ENCODE results near the gene PTPRU.
"Not testable (repeated sequence)": the region's sequence is repeated elsewhere in the genome, so short reads cannot be mapped to it uniquely, and the experiment has no call there.

PTPRU gene

DNA sequence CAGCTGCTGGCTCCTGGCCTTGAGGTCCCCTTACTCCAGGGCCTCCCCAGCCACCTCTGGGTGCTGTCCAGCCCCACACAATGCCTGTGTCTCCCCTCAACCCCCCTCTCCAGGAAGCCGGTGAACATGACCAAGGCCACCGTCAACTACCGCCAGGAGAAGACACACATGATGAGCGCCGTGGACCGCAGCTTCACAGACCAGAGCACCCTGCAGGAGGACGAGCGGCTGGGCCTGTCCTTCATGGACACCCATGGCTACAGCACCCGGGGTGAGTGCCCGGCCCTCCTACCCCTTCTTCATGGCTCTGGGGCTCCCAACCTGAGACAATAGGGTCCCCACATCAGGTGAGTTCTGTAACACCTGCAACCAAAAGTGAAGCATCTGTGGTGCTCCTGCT lies 55.4 kb downstream of the PTPRU start:
- H3K4me3 ChIP-seq (ENCODE audit: low read depth, low read length) = no peak overlapping the region
- no peak overlapping the region for H3K9ac ChIP-seq (ENCODE audit: low read depth, low read length)
- no peaks in the 10 kb centered on the region for H3K27me3 ChIP-seq (ENCODE audit: control insufficient read depth, insufficient read depth, low read length)
- no peak overlapping the region for H3K27ac ChIP-seq (ENCODE audit: low read depth, low read length)
- H3K36me3 ChIP-seq (ENCODE audit: control insufficient read depth, insufficient read depth, low read length) = peaks cover 9% of the 10 kb centered on the region
- no peaks in the 10 kb centered on the region for H3K9me3 ChIP-seq (ENCODE audit: control insufficient read depth, insufficient read depth, low read length)
- H3K4me1 ChIP-seq (ENCODE audit: control insufficient read depth, insufficient read depth, low read length) = no peaks in the 10 kb centered on the region

DNA sequence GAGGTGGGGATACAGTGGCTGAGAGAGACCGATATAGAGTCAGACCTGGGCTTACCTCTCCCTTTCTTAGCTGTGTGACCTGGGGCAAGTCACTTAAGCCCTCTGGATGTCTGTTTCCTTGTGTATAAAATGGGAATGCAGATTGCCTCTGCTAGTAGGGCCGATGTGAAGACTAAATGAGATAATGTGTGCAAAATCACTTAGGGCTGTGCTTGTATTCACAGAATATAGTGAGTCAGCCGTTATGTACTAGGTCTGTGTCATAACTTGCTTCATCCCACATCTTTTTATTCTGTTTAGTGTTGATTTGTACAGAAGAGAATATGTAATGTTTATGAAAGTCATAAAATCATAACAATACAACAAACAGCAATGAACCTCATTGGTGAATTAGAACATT lies 56.0 kb downstream of the PTPRU start:
- H3K27ac ChIP-seq (ENCODE audit: low read depth, low read length) = no peak overlapping the region
- no peak overlapping the region for H3K9ac ChIP-seq (ENCODE audit: low read depth, low read length)
- no peaks in the 10 kb centered on the region for H3K27me3 ChIP-seq (ENCODE audit: control insufficient read depth, insufficient read depth, low read length)
- H3K36me3 ChIP-seq (ENCODE audit: control insufficient read depth, insufficient read depth, low read length) = peaks cover 9% of the 10 kb centered on the region
- no peaks in the 10 kb centered on the region for H3K4me1 ChIP-seq (ENCODE audit: control insufficient read depth, insufficient read depth, low read length)
- H3K4me3 ChIP-seq (ENCODE audit: low read depth, low read length) = no peak overlapping the region
- H3K9me3 ChIP-seq (ENCODE audit: control insufficient read depth, insufficient read depth, low read length) = no peaks in the 10 kb centered on the region

DNA sequence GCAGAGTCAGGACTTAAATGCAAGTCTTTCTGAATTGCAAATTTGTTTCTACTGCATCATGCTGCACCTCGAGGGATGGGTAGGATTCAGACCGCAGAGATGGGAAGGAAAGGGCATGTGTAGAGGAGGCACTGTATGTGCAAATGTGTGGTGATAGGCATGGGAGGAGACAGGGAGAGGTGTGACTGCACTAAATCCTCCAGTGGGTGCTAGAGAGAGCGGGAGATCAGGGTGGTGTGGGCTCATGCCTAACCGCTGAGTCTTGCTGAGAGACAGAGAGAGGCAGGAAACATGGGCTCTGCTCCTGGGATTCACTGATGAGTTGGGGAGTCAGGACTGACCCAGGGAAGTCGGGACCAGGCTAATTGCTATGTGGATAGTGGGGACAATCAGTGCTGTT lies 61.1 kb downstream of the PTPRU start:
- peaks cover 21% of the 10 kb centered on the region for H3K36me3 ChIP-seq (ENCODE audit: control insufficient read depth, insufficient read depth, low read length)
- no peaks in the 10 kb centered on the region for H3K4me1 ChIP-seq (ENCODE audit: control insufficient read depth, insufficient read depth, low read length)
- H3K9ac ChIP-seq (ENCODE audit: low read depth, low read length) = no peak overlapping the region
- no peak overlapping the region for H3K27ac ChIP-seq (ENCODE audit: low read depth, low read length)
- H3K4me3 ChIP-seq (ENCODE audit: low read depth, low read length) = no peak overlapping the region
- H3K9me3 ChIP-seq (ENCODE audit: control insufficient read depth, insufficient read depth, low read length) = no peaks in the 10 kb centered on the region
- H3K27me3 ChIP-seq (ENCODE audit: control insufficient read depth, insufficient read depth, low read length) = no peaks in the 10 kb centered on the region

DNA sequence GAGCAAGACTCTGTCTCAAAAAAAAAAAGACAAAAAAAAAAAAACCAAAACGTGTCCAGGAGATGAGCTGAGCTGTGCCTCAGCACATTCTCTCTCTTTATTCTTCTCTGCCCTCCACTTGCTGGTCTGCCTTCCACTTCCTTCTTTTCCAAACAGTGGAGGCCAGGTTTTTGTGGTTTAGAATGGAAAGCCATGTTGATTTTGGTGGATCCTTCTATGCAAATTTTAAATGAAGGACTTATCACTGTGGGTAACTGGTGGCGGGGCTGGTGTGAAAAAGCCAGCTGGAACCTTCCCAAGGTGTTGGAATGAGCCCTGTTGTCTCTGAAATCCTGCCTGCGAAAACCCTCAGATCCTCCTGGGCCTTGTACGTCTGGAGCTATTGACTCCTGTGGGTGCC lies 61.9 kb downstream of the PTPRU start:
- Histone ChIP-seq H3K9me3 (ENCODE audit: control insufficient read depth, insufficient read depth, low read length) (no peaks in the 10 kb centered on the region), H3K4me1 (ENCODE audit: control insufficient read depth, insufficient read depth, low read length) (no peaks in the 10 kb centered on the region), H3K27ac (ENCODE audit: low read depth, low read length) (no peak overlapping the region), H3K4me3 (ENCODE audit: low read depth, low read length) (no peak overlapping the region), H3K36me3 (ENCODE audit: control insufficient read depth, insufficient read depth, low read length) (peaks cover 20% of the 10 kb centered on the region), H3K27me3 (ENCODE audit: control insufficient read depth, insufficient read depth, low read length) (no peaks in the 10 kb centered on the region), H3K9ac (ENCODE audit: low read depth, low read length) (no peak overlapping the region)

DNA sequence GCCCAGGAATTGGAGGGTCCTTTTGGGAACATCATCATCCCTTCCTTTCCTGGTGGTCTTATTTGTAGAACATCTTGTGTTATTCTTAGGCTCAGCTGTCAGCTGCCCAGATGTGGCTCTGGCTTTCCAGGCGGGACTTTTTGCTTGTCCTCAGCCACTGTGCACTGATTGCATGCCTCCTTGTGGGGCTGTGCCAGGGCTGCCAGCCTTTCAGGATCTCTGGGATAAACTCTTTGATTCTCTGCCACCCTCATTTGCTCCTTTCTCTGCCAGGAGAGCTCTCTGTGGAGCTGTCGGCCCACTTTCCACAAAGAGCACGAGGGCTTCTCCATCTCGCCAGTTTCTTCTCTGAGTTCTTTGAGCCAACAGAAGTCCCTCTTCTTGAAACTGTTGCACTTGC lies 63.1 kb downstream of the PTPRU start:
- H3K36me3 ChIP-seq (ENCODE audit: control insufficient read depth, insufficient read depth, low read length) = peaks cover 25% of the 10 kb centered on the region
- H3K9ac ChIP-seq (ENCODE audit: low read depth, low read length) = no peak overlapping the region
- no peaks in the 10 kb centered on the region for H3K4me1 ChIP-seq (ENCODE audit: control insufficient read depth, insufficient read depth, low read length)
- no peak overlapping the region for H3K27ac ChIP-seq (ENCODE audit: low read depth, low read length)
- no peaks in the 10 kb centered on the region for H3K9me3 ChIP-seq (ENCODE audit: control insufficient read depth, insufficient read depth, low read length)
- no peaks in the 10 kb centered on the region for H3K27me3 ChIP-seq (ENCODE audit: control insufficient read depth, insufficient read depth, low read length)
- H3K4me3 ChIP-seq (ENCODE audit: low read depth, low read length) = no peak overlapping the region

DNA sequence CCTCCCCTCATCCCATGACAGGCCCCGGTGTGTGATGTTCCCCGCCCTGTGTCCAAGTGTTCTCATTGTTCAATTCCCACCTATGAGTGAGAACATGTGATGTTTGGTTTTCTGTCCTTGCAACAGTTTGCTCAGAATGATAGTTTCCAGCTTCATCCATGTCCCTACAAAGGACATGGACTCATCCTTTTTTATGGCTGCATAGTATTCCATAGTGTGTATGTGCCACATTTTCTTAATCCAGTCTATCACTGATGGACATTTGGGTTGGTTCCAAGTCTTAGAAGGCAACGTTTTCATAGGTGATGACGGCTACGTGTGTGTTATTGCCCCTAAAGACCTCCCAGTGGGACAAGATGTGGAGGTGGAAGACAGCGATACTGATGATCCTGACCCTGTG lies 65.4 kb downstream of the PTPRU start:
- H3K27me3 ChIP-seq (ENCODE audit: control insufficient read depth, insufficient read depth, low read length); H3K27ac ChIP-seq (ENCODE audit: low read depth, low read length); H3K4me1 ChIP-seq (ENCODE audit: control insufficient read depth, insufficient read depth, low read length); H3K9ac ChIP-seq (ENCODE audit: low read depth, low read length); H3K4me3 ChIP-seq (ENCODE audit: low read depth, low read length); H3K9me3 ChIP-seq (ENCODE audit: control insufficient read depth, insufficient read depth, low read length): not testable (repeated sequence)
- H3K36me3 ChIP-seq (ENCODE audit: control insufficient read depth, insufficient read depth, low read length) = peaks cover 38% of the 10 kb centered on the region

DNA sequence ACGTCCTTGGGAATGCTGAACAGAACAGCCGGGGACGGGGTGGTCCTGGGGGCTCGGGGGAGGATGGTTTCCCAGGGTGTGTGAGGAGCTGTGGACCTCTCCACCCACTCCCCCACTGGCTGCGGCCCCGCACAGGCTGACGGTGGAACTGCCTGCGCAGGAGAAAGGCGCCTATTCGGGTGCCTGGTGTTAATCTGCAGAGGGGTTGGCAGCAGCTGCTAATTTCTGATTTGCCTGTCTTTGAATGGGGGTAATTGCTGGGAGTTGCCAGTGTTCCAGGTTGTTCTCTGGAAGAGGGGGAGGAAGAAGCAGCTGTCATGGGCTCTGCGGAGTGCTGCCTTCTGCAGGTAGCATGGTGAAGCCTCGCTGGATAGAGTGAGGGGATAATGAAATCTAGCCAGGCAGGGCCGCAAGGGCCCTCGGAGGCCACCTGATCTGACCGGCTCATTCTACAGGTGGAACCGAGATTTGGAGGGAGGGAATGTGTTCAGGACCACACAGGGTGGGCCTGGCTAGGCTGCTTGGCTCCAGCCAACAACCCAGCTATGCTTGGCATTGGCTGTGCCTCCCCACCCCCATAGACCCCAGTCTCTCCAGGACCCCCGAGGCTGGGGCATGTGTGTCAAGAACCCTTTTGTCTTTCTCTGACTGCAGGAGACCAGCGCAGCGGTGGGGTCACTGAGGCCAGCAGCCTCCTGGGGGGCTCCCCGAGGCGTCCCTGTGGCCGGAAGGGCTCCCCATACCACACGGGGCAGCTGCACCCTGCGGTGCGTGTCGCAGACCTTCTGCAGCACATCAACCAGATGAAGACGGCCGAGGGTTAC lies 67.1 kb downstream of the PTPRU start:
- no peaks in the 10 kb centered on the region for H3K9me3 ChIP-seq (ENCODE audit: control insufficient read depth, insufficient read depth, low read length)
- H3K27ac ChIP-seq (ENCODE audit: low read depth, low read length) = no peak overlapping the region
- no peak overlapping the region for H3K9ac ChIP-seq (ENCODE audit: low read depth, low read length)
- peaks cover 38% of the 10 kb centered on the region for H3K36me3 ChIP-seq (ENCODE audit: control insufficient read depth, insufficient read depth, low read length)
- H3K27me3 ChIP-seq (ENCODE audit: control insufficient read depth, insufficient read depth, low read length) = no peaks in the 10 kb centered on the region
- no peaks in the 10 kb centered on the region for H3K4me1 ChIP-seq (ENCODE audit: control insufficient read depth, insufficient read depth, low read length)
- no peak overlapping the region for H3K4me3 ChIP-seq (ENCODE audit: low read depth, low read length)

DNA sequence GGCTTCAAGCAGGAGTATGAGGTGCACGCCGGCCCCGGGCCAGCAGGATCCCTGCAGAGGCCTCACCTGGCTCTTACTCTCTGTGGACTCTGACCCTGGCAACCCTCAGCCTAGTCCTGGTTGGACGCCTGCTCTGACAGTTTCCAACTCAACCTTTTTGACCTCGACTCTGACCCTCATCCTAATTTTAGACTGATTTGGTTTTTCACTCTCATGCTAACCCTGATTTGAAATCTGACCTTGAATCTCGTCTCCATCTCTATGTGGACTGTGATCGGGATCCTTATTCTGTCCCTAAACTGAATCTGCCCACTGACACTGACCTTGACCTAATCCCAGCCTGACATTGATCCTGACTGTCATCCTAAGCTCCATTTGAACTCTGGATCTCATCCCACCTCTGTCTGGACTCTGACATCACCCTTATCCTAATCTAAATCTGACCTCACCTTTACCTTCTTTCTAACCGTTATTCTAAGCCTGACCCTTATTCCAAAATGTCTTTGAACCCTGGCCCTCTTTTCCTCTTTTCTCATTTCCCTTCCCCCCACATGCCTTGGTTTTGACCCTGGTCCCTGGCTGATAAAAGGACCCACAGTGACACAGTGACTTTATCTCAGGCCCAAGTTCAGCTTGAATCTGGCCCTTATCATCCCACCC lies 67.8 kb downstream of the PTPRU start:
- H3K9ac ChIP-seq (ENCODE audit: low read depth, low read length) = no peak overlapping the region
- no peaks in the 10 kb centered on the region for H3K27me3 ChIP-seq (ENCODE audit: control insufficient read depth, insufficient read depth, low read length)
- peaks cover 36% of the 10 kb centered on the region for H3K36me3 ChIP-seq (ENCODE audit: control insufficient read depth, insufficient read depth, low read length)
- H3K27ac ChIP-seq (ENCODE audit: low read depth, low read length) = no peak overlapping the region
- no peaks in the 10 kb centered on the region for H3K4me1 ChIP-seq (ENCODE audit: control insufficient read depth, insufficient read depth, low read length)
- no peaks in the 10 kb centered on the region for H3K9me3 ChIP-seq (ENCODE audit: control insufficient read depth, insufficient read depth, low read length)
- H3K4me3 ChIP-seq (ENCODE audit: low read depth, low read length) = no peak overlapping the region

DNA sequence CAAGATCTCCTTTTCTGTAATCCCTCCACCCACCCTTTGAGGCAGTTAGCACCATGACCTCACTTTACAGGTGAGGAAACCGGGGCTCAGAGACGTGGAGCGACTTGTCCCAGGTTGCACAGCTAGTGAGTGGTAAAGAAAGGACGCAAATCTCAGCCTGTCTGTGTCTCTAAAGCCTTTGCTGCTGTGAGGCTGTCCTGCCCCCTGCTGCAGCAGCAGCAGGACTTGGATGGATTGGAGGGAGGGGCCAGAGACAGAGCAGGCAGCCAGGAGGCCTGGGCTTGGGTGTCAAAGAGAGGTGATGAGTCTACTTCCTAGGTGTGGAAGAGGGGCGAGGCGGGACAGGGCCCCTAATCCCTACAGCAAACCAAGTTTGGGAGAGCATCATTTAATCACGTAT lies 69.6 kb downstream of the PTPRU start:
- Histone ChIP-seq H3K4me1 (ENCODE audit: control insufficient read depth, insufficient read depth, low read length) (no peaks in the 10 kb centered on the region), H3K4me3 (ENCODE audit: low read depth, low read length) (no peak overlapping the region), H3K27ac (ENCODE audit: low read depth, low read length) (no peak overlapping the region), H3K36me3 (ENCODE audit: control insufficient read depth, insufficient read depth, low read length) (peaks cover 22% of the 10 kb centered on the region), H3K27me3 (ENCODE audit: control insufficient read depth, insufficient read depth, low read length) (no peaks in the 10 kb centered on the region), H3K9ac (ENCODE audit: low read depth, low read length) (no peak overlapping the region), H3K9me3 (ENCODE audit: control insufficient read depth, insufficient read depth, low read length) (no peaks in the 10 kb centered on the region)

DNA sequence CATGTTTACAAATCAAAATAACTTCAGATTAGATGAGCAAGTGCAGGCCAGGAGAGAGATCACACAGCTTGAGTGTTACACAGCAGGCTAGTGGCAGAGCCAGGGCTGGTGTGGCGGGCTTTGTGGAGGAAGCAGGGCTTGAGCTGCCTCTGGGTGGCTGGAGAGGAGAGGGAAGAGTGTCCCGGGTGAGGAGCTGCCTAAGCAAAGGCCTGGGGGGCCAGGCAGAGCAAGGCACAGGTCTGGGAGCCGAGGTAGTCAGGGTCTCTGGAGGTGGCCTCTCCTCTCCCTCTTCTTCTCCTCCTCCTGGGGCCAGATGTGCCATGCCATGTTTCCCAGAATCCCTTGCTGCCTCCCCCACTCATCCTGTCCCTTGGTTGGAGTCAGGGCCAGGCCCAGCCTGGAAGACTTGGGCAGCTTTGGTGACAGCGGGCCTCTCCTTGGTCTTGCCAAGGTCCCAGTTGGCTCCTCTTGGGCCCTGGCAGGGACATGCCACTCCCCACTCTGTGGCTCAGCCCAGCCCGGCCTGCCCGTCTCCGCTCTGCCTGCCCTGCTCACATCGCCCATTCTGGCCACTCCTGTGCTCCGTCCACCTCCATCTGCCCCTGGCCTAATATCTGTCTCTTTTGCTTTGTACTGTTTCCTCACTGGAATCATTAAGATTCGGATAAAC lies 70.3 kb downstream of the PTPRU start:
- Histone ChIP-seq H3K9me3 (ENCODE audit: control insufficient read depth, insufficient read depth, low read length) (no peaks in the 10 kb centered on the region), H3K4me3 (ENCODE audit: low read depth, low read length) (no peak overlapping the region), H3K4me1 (ENCODE audit: control insufficient read depth, insufficient read depth, low read length) (no peaks in the 10 kb centered on the region), H3K27me3 (ENCODE audit: control insufficient read depth, insufficient read depth, low read length) (no peaks in the 10 kb centered on the region), H3K36me3 (ENCODE audit: control insufficient read depth, insufficient read depth, low read length) (peaks cover 19% of the 10 kb centered on the region), H3K27ac (ENCODE audit: low read depth, low read length) (no peak overlapping the region), H3K9ac (ENCODE audit: low read depth, low read length) (no peak overlapping the region)

DNA sequence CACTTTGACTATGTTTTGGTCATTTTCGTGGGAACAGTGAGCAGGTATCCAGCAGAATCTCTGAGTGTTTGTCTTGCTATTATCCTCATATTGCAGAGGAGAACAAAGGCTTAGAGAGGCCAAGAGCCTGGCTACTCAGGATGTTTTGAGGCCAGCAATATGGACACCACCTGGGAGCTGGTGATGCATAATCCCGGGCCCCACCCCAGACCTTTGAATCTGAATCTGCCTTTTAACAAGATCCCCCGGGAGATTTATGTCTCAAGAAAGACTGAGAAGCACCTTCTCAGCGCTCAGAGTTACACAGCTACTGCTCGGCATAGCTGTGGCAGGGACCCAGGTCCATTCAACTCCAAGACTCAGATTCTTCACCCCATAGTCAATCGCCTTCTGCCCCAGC lies 72.8 kb downstream of the PTPRU start:
- no peaks in the 10 kb centered on the region for H3K27me3 ChIP-seq (ENCODE audit: control insufficient read depth, insufficient read depth, low read length)
- peaks cover 19% of the 10 kb centered on the region for H3K36me3 ChIP-seq (ENCODE audit: control insufficient read depth, insufficient read depth, low read length)
- H3K9me3 ChIP-seq (ENCODE audit: control insufficient read depth, insufficient read depth, low read length) = no peaks in the 10 kb centered on the region
- H3K9ac ChIP-seq (ENCODE audit: low read depth, low read length) = no peak overlapping the region
- H3K4me1 ChIP-seq (ENCODE audit: control insufficient read depth, insufficient read depth, low read length) = 0 out of 2 replicates have a peak, but pooled peaks cover 4% of the 10 kb centered on the region
- no peak overlapping the region for H3K27ac ChIP-seq (ENCODE audit: low read depth, low read length)
- H3K4me3 ChIP-seq (ENCODE audit: low read depth, low read length) = no peak overlapping the region
